ENCODE data around the gene IL19. TPM values are rescaled to one million over a fixed set of nuclear protein-coding genes. Genes with fewer than 3 reads are reported as not detected.

IL19 gene, protein sequence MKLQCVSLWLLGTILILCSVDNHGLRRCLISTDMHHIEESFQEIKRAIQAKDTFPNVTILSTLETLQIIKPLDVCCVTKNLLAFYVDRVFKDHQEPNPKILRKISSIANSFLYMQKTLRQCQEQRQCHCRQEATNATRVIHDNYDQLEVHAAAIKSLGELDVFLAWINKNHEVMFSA
- not detected for polyA plus RNA-seq (2013, experiment 1 of 2; ENCODE audit: insufficient read length)
- polyA plus RNA-seq (2013, experiment 2 of 2; ENCODE audit: insufficient read length): not detected

DNA sequence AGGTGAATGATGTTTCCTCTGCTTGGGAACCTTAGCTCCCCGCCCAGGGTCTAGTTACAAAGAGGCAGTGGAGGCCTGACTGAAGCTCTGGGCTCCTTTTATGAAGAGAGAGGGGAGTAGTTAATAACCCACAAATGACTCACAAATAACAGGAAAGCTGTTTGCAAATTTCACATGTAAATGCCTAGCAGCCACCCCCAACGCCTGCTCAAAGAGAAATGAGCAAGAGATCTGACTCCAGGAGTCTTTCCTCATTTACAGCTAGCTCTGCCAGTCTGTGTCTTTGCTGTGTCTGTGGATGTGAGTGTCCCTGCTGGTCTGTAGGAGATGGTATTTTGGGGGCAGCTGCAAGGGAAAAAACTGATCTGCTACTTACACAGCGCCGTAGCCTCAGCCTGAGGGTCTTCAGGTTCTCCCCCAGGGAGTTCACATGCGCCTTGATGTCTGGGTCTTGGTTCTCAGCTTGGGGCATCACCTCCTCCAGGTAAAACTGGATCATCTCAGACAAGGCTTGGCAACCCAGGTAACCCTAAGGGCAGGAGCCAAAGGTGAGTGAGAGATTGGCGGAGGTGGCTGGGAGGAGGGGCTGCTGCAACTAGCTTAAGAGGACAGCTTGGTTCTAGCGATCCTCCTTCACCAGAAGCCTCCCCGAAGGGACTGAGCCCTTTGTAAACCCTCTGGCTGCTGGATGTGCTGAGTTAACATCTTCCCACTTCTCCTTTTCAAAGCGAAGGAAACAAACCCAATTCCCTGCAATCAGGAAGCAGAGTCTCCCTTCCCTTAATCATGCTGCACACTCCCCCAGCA, at the start of gene IL19:
TSS of gene IL19 (plus strand) at position 243 of the 807 bp plus-strand sequence. CDS start 65,890 bp downstream, outside the sequence.
- no peak for DNase-seq

GRCh38 chr1:206721454-206721853, 49.1 kb upstream of the IL19 start:
- no peak for DNase-seq

- DNase-seq: no peak
Measured at GRCh38 chr1:206722751-206723461, 47.7 kb upstream of the IL19 start.

DNA sequence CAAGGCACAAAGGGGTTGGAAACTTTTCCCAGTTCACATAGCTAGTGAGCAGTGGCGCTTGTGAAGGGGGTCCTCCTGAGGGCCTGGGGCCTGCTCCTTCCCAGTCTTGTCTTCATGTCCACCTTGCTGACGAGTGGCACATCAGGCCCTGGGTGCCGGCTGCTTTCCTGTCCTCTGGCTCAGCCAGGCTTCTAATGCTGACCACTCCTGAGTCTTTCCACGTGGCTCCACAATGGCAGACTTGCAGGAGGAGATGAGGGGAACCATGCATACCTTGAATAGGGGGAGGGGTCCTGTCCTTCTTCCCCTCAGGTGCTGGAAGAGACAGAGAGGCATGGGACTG, 47.1 kb upstream of the IL19 start:
- DNase-seq: no peak

- peak; percentile 46 for DNase-seq
Measured at GRCh38 chr1:206723805-206724472, 46.6 kb upstream of the IL19 start.

- DNase-seq: peak; percentile 41
Measured at GRCh38 chr1:206725109-206725963, 45.2 kb upstream of the IL19 start.

GRCh38 chr1:206727981-206728696, 42.4 kb upstream of the IL19 start:
- DNase-seq: no peak

GRCh38 chr1:206728697-206728987, 41.9 kb upstream of the IL19 start:
- no peak for DNase-seq

DNA sequence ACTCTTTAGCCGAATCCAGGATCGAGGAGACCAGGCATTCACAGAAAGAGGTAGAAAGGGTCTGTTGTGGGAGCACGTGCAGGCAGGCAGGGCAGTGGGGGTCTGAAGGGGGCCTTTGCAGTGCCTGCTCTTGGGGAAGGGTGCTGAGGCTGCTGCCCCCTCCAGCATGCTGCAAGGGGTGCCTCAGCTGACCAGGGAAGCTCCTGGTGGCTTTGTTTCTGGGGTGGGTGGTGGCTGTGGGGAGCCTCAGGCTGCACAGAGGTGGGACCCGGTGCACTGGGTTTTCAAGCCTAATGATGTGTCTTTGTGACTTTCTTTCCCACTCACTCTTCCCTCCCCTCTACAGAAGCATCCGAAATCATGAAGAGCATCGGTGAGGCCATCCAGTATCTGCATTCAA, 41.5 kb upstream of the IL19 start:
- DNase-seq: no peak

DNA sequence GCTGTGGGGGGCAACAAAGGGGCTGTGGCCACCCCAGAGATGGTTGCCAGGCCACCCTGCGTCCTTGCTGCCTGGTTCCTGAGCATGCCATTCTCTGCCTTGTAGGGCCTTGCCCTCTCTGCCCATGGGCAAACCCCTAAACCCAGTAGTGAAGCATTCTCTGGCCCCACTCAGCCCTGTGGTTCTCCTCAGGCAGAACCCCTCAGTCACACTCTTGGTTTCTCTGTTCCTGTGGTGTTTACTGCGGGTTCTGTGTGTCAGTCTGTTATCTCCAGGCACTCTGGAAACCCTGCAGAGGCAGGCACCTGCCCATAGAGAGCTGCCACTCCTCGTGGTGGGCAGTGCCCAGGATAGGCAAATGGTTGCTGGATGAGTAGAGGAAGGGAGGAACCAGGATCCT, 41.1 kb upstream of the IL19 start:
- DNase-seq: no peak

- no peak for DNase-seq
Measured at GRCh38 chr1:206732508-206732907, 38.1 kb upstream of the IL19 start.

GRCh38 chr1:206732992-206733391, 37.6 kb upstream of the IL19 start:
- no peak for DNase-seq

DNA sequence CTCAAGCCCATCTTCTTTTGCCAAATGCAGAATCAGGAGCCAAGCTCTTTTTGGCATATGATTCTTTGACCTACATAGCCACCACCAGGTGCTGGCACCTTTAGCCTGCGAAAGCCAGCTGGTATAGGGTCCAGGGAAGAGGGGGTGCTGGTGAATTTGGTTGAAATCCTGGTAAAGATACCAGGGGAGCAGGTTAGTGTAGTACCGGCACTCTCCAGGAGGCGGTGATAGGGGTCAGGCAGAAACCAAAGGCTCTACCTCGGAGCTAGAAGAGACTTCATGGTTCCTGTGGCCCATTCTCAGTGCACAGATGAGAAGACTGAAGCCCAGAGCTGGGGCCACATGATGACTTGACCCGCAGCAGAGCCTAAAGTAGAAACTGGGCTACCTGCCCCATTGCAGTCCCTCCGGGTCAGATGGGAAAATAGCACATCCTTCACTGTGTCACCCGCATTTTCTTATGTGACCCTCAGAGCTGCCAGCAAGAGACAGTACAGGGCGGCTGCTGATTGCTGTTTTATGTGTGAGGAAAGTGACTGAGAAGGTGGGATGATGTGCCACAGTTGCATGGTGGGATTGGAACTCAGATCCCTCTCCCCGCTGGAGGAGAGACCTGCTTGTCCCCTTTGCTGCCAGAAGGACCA, 36.0 kb upstream of the IL19 start:
- no peak for DNase-seq

DNA sequence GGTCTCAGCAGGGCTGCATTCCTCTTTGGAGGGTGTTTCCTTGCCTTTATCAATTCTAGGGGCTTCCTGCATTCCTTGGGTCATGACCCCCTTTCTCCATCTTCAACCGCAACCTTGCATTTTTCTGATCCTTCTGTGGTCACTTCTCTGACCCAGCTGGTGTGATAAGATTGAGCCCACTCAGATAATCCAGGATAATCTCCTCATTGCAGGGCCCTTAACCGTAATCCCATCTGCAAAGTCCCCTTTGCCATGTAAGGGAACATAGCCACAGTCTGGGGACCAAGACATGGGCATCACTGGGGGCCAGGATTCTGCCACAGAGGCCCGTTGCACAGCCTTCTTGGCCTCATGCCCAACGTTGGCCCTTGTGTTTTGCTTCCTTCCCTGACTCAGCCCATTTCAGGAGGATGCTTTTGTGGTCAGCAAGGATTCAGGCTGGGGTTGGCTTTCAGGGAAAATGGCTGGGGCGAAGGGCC, 35.0 kb upstream of the IL19 start:
- peak; percentile 47 for DNase-seq

GRCh38 chr1:206736878-206737728, 33.5 kb upstream of the IL19 start:
- no peak for DNase-seq

DNA sequence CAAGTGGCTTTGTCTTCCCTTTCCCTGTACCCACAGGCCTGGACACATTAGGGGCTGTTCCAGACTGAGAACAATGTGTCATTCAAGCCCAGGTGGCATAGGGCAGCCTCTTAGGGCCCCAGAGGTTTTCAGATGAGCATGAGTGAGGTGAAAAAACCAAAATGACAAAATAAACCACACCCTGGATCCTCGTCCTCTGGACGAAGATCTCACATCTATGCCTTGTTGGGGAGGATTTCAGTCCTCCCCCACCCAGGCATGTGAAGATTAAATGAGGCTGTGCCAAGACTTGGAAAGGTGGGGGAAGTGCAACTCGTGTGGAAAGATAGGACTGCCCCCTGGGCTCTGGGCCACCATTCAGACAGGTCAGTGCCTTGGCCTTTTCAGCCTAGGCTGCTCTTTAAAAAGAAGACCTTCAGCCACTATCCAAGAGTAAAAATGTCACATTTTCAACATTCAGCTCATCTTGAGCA, 32.8 kb upstream of the IL19 start:
- no peak for DNase-seq

DNA sequence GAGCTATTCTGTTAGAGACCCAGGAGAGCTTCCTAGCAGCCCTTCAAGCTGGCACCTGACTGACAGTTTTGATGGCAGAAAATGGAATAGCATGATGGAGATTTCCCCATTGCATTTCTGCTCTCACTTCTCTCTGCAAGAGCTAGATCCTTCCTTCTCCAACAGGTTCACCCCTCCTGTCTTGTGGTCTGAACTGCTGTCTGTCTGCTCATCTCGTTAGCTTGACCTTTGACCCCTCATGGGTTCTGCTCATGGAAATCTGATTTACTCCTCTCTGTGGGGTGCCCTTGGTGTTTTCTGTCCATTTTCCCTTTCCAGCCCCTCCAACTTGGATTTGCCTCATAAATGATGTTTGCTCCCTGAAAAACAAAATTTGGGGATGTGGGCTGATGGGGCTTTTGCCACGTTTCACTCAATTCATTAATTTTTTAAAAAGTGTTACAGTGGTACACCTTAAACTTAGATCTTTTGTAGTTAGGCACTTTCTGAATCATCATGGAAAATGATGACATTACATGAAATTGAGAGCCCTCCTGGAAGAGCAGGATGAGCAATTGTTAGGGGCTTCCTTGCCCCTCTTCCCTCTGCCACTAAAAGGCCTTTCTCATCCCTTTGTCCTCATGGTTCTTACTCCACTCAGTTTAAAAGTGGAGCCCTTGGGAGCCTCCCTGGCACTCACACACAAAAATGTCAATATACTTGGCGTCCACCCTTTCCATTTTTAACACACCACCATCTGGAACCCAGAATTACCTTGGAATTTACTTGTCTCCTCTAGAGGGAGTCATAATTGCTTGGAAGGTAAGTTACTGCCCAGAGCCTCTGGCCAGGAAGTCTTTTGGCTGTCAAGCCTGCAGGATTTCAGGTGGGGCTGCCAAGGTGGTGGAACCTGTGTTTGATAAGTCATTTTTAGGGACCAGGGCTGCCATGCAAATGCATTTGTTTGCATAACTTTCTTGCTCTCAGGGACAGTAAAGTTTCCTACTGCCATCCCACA, 31.9 kb upstream of the IL19 start:
- DNase-seq: no peak

- DNase-seq: no peak
Measured at GRCh38 chr1:206739411-206740076, 31.0 kb upstream of the IL19 start.
